Fibroblast of skin of right biceps (primary cell): ENCODE results near the gene ZMYND15.

Experiments used
- DNase-seq: peaks from one replicate; pipeline ENCODE4 v3.0.0-alpha.2; 2013

ZMYND15 gene

GRCh38 chr17:4744999-4745969 is 5.7 kb downstream of the ZMYND15 start:
- no peak for DNase-seq

GRCh38 chr17:4747847-4748246 is 8.2 kb downstream of the ZMYND15 start:
- DNase-seq = no peak

- no peak for DNase-seq
Observed at GRCh38 chr17:4748686-4749085, 9.1 kb downstream of the ZMYND15 start.

GRCh38 chr17:4750606-4751005 is 11.0 kb downstream of the ZMYND15 start:
- no peak for DNase-seq

- DNase-seq = peak; percentile 21
Observed at GRCh38 chr17:4751932-4752331, 12.3 kb downstream of the ZMYND15 start.

- no peak for DNase-seq
Observed at GRCh38 chr17:4753392-4753791, 13.8 kb downstream of the ZMYND15 start.

GRCh38 chr17:4759776-4760236 is 20.2 kb downstream of the ZMYND15 start:
- no peak for DNase-seq

GRCh38 chr17:4764595-4764994 is 25.0 kb downstream of the ZMYND15 start:
- DNase-seq = no peak

GRCh38 chr17:4766201-4766600 is 26.6 kb downstream of the ZMYND15 start:
- no peak for DNase-seq

GRCh38 chr17:4766723-4767122 is 27.1 kb downstream of the ZMYND15 start:
- no peak for DNase-seq

- no peak for DNase-seq
Observed at GRCh38 chr17:4768298-4768697, 28.7 kb downstream of the ZMYND15 start.

GRCh38 chr17:4769628-4770027 is 30.0 kb downstream of the ZMYND15 start:
- peak; percentile 52 for DNase-seq

GRCh38 chr17:4771519-4772234 is 32.0 kb downstream of the ZMYND15 start, which contains the start of gene TM4SF5:
TM4SF5 (plus strand) TSS chr17:4771886; CDS start chr17:4771923, 37 bp downstream.
- DNase-seq = no peak

- no peak for DNase-seq
Observed at GRCh38 chr17:4772235-4772613, 32.6 kb downstream of the ZMYND15 start.

- no peak for DNase-seq
Observed at GRCh38 chr17:4777969-4778760, 38.5 kb downstream of the ZMYND15 start.

GRCh38 chr17:4780325-4780955 is 40.8 kb downstream of the ZMYND15 start:
- no peak for DNase-seq

GRCh38 chr17:4782652-4783051 is 43.0 kb downstream of the ZMYND15 start:
- no peak for DNase-seq

GRCh38 chr17:4785311-4786105 is 45.9 kb downstream of the ZMYND15 start:
- no peak for DNase-seq

- DNase-seq = peak; percentile 27
Observed at GRCh38 chr17:4786106-4786511, 46.5 kb downstream of the ZMYND15 start, which contains the start of gene VMO1. VMO1 (minus strand) TSS chr17:4786364; CDS start chr17:4786352, 12 bp downstream.

GRCh38 chr17:4786516-4786915 is 46.9 kb downstream of the ZMYND15 start:
- no peak for DNase-seq

GRCh38 chr17:4788159-4788806 is 48.6 kb downstream of the ZMYND15 start:
- no peak for DNase-seq
